ENCODE measurements around the gene FBXL13.

FBXL13 gene

DNA sequence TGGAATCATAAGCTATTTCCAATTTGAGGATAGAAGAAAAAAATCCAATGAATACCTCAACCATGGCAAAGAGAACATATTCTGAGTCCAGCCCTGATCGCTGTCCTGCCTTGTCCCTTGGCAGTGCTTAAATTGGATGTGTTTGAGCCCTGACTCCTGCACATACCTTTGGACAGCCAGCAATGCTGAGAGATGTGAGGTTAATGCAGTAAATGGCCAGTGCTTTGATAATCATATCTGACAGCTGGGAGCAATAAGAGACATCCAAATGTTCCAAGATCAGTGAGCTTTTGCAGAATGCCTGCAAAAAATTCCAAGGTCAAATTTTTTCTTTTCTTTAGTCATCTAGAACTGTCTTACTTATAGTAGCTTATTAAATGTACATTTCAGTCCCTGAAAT lies 241.9 kb downstream of the FBXL13 start:
- ChIA-PET CTCF (interaction anchor here (1.0 kb wide), 1 partner anchor 82 kb away, joined by 3 read pairs; no protein-coding TSS in a partner anchor), POLR2A (interaction anchor here (0.5 kb wide), 1 partner anchor 46 kb away, joined by 3 read pairs; no protein-coding TSS in a partner anchor)
- no peaks in the 10 kb centered on the region for H3K4me1 ChIP-seq (ENCODE audit: control extremely low read depth in 1 of 4, control insufficient read depth in 4 of 4, insufficient read depth in 4 of 4, low read length in 3 of 4)
- no peaks in the 10 kb centered on the region for H3K9me3 ChIP-seq (ENCODE audit: control extremely low read depth in 1 of 5, control insufficient read depth in 4 of 5, insufficient read depth in 2 of 5, low read depth in 1 of 5, low read length in 4 of 5)
- no peak overlapping the region for H3K27ac ChIP-seq (ENCODE audit: insufficient read depth in 1 of 2, low read depth in 1 of 2, low read length in 2 of 2, poor library complexity in 1 of 2, severe bottlenecking in 2 of 2)
- H3K27me3 ChIP-seq (replicated peaks in 2 of 5; ENCODE audit: control insufficient read depth in 4 of 5, insufficient read depth in 5 of 5, low read length in 4 of 5): no peaks in the 10 kb centered on the region
- no peak for DNase-seq
- 100% methylated on average over 1 of the region's 1 CpG for WGBS (ENCODE audit: insufficient coverage)
- peaks cover 2 to 19% (median 11%) of the 10 kb centered on the region in 4 experiments for H3K36me3 ChIP-seq (ENCODE audit: control insufficient read depth in 4 of 4, insufficient read depth in 4 of 4, low read length in 3 of 4)
- no peak overlapping the region for H3K4me3 ChIP-seq (ENCODE audit: control insufficient read depth in 1 of 7, extremely low read depth in 1 of 7, insufficient read depth in 4 of 7, low read depth in 2 of 7, low read length in 6 of 7)

DNA sequence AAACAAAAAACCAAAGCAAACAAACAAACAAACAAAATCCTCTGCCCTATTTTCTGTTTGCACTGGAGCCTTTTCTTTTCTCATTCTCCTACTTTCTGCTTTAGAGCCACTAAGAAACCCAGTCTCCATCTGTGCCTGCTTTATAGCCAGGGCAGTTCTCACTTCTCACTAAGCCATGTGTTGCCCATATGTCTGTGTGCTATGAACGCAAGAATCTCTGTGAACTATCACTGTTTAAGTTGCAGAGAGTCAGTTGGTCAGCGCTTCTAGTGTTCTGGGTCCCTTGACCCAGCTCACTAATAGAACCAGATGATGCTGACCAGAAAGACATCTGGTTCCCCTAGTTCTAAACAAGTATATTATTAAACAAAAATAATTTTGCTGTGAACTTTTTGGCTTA lies 244.4 kb downstream of the FBXL13 start:
- ChIA-PET CTCF (interaction anchor here (1.1 to 1.5 kb wide), 2 partner anchors 11 to 196 kb away, joined by 3 to 5 read pairs; no protein-coding TSS in a partner anchor), POLR2A (no interaction called here)
- DNase-seq: no peak
- Histone ChIP-seq H3K9me3 (ENCODE audit: control extremely low read depth in 1 of 5, control insufficient read depth in 4 of 5, insufficient read depth in 2 of 5, low read depth in 1 of 5, low read length in 4 of 5) (no peaks in the 10 kb centered on the region), H3K27ac (ENCODE audit: insufficient read depth in 1 of 2, low read depth in 1 of 2, low read length in 2 of 2, poor library complexity in 1 of 2, severe bottlenecking in 2 of 2) (no peak overlapping the region), H3K4me3 (ENCODE audit: control insufficient read depth in 1 of 7, extremely low read depth in 1 of 7, insufficient read depth in 4 of 7, low read depth in 2 of 7, low read length in 6 of 7) (no peak overlapping the region), H3K36me3 (ENCODE audit: control insufficient read depth in 4 of 4, insufficient read depth in 4 of 4, low read length in 3 of 4) (peaks cover 5 to 24% (median 17%) of the 10 kb centered on the region in 4 experiments), H3K4me1 (ENCODE audit: control extremely low read depth in 1 of 4, control insufficient read depth in 4 of 4, insufficient read depth in 4 of 4, low read length in 3 of 4) (no peaks in the 10 kb centered on the region), H3K27me3 (replicated peaks in 2 of 5; ENCODE audit: control insufficient read depth in 4 of 5, insufficient read depth in 5 of 5, low read length in 4 of 5) (no peaks in the 10 kb centered on the region)
- WGBS (ENCODE audit: insufficient coverage): 100% methylated on average over 1 of the region's 2 CpGs

DNA sequence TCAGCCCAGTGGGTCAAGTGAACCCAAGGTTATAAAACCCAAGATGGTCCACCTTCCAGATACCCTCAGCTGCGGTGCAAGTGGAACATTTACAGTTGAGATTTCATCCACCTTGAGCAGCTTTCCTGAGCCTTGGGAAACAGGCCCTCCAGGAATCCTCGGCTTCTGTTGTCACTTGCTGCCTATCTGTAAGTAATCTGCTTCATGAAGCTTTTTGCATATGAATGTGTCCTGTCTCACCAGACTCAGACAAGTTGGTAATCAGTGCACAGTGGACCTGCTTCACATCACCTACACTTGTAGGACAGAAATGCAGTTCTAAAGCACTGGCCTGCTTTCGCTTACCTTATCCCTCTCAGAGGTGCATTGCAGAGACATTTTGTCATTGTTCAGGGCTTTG lies 245.5 kb downstream of the FBXL13 start:
- H3K27ac ChIP-seq (ENCODE audit: insufficient read depth in 1 of 2, low read depth in 1 of 2, low read length in 2 of 2, poor library complexity in 1 of 2, severe bottlenecking in 2 of 2): no peak overlapping the region
- WGBS (ENCODE audit: insufficient coverage): 96% methylated on average over 3 of the region's 3 CpGs
- no peak for DNase-seq
- H3K4me1 ChIP-seq (ENCODE audit: control extremely low read depth in 1 of 4, control insufficient read depth in 4 of 4, insufficient read depth in 4 of 4, low read length in 3 of 4): no peaks in the 10 kb centered on the region
- H3K9me3 ChIP-seq (ENCODE audit: control extremely low read depth in 1 of 5, control insufficient read depth in 4 of 5, insufficient read depth in 2 of 5, low read depth in 1 of 5, low read length in 4 of 5): no peaks in the 10 kb centered on the region
- ChIA-PET POLR2A (no interaction called here), CTCF (no interaction called here)
- no peaks in the 10 kb centered on the region for H3K27me3 ChIP-seq (replicated peaks in 2 of 5; ENCODE audit: control insufficient read depth in 4 of 5, insufficient read depth in 5 of 5, low read length in 4 of 5)
- no peak overlapping the region for H3K4me3 ChIP-seq (ENCODE audit: control insufficient read depth in 1 of 7, extremely low read depth in 1 of 7, insufficient read depth in 4 of 7, low read depth in 2 of 7, low read length in 6 of 7)
- peaks cover 5 to 24% (median 17%) of the 10 kb centered on the region in 4 experiments for H3K36me3 ChIP-seq (ENCODE audit: control insufficient read depth in 4 of 4, insufficient read depth in 4 of 4, low read length in 3 of 4)

DNA sequence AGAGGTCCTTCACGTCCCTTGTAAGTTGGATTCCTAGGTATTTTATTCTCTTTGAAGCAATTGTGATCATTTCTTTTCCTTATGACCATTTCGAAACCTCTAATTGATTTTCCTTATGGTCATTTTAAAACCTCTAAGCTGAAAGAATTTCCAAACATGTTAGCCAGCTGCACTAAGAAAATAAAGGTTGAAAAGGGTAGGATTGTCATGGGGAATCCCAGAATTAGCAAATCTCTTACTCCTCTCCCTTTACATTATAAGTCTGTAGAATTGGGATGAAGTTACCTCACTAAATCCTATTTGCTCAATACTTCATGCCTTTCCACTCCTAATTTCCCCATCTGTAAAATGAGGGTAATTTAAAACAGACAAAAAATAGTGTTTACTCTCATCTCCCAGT lies 246.3 kb downstream of the FBXL13 start:
- CTCF ChIA-PET: no interaction called here
- Histone ChIP-seq H3K4me3 (ENCODE audit: control insufficient read depth in 1 of 7, extremely low read depth in 1 of 7, insufficient read depth in 4 of 7, low read depth in 2 of 7, low read length in 6 of 7) (no peak overlapping the region), H3K36me3 (ENCODE audit: control insufficient read depth in 4 of 4, insufficient read depth in 4 of 4, low read length in 3 of 4) (peaks cover 5 to 28% (median 17%) of the 10 kb centered on the region in 4 experiments), H3K4me1 (ENCODE audit: control extremely low read depth in 1 of 4, control insufficient read depth in 4 of 4, insufficient read depth in 4 of 4, low read length in 3 of 4) (no peaks in the 10 kb centered on the region), H3K9me3 (ENCODE audit: control extremely low read depth in 1 of 5, control insufficient read depth in 4 of 5, insufficient read depth in 2 of 5, low read depth in 1 of 5, low read length in 4 of 5) (no peaks in the 10 kb centered on the region), H3K27me3 (replicated peaks in 2 of 5; ENCODE audit: control insufficient read depth in 4 of 5, insufficient read depth in 5 of 5, low read length in 4 of 5) (no peaks in the 10 kb centered on the region), H3K27ac (ENCODE audit: insufficient read depth in 1 of 2, low read depth in 1 of 2, low read length in 2 of 2, poor library complexity in 1 of 2, severe bottlenecking in 2 of 2) (no peak overlapping the region)
- POLR2A ChIA-PET: no interaction called here
- DNase-seq: no peak
- whole genome bisulfite sequencing (ENCODE audit: insufficient coverage): no CpG with 5 or more reads among the region's 2 CpGs

DNA sequence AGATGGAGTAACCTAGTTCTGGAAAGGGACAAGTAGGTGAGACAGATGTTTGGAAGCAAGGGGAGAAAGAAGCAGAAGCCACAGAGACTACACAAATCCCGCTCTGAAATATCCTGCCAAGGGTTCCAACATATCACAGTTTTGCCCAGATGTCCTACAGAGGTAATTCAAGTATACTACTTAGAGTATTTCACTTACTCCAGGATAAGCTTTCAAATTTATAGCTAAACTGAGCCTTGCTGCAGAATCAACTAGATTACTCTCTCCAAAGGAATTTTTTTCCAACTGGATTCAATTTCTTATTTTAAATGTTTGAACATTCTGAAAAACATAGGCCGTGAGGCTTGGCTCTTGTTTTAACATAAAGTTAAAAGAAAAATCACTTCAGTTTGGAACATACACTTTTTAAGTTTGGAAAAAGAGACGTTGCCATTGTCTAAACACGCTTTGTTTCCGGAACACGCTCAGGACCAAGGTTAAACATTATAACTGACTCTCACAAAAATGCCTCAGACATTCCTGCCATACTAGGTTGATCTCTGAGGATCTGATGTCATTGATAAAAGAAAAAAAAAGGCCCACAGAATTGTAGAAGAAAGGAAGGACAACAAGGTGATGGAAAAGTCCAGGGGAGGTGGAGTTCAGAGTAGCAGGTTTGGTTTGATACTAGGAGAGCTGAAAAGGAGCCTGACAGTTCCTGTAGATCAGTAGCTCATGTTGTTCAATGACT lies 251.0 kb downstream of the FBXL13 start:
- WGBS (ENCODE audit: insufficient coverage): no CpG with 5 or more reads among the region's 6 CpGs
- ChIA-PET POLR2A (no interaction called here), CTCF (no interaction called here)
- Histone ChIP-seq H3K4me1 (ENCODE audit: control extremely low read depth in 1 of 4, control insufficient read depth in 4 of 4, insufficient read depth in 4 of 4, low read length in 3 of 4) (peaks cover 0 to 11% (median 3%) of the 10 kb centered on the region in 4 experiments), H3K36me3 (ENCODE audit: control insufficient read depth in 4 of 4, insufficient read depth in 4 of 4, low read length in 3 of 4) (peaks cover 3 to 9% (median 6%) of the 10 kb centered on the region in 4 experiments), H3K27ac (ENCODE audit: insufficient read depth in 1 of 2, low read depth in 1 of 2, low read length in 2 of 2, poor library complexity in 1 of 2, severe bottlenecking in 2 of 2) (no peak overlapping the region), H3K4me3 (ENCODE audit: control insufficient read depth in 1 of 7, extremely low read depth in 1 of 7, insufficient read depth in 4 of 7, low read depth in 2 of 7, low read length in 6 of 7) (no peak overlapping the region), H3K27me3 (replicated peaks in 2 of 5; ENCODE audit: control insufficient read depth in 4 of 5, insufficient read depth in 5 of 5, low read length in 4 of 5) (no peaks in the 10 kb centered on the region), H3K9me3 (ENCODE audit: control extremely low read depth in 1 of 5, control insufficient read depth in 4 of 5, insufficient read depth in 2 of 5, low read depth in 1 of 5, low read length in 4 of 5) (no peaks in the 10 kb centered on the region)
- no peak for DNase-seq

DNA sequence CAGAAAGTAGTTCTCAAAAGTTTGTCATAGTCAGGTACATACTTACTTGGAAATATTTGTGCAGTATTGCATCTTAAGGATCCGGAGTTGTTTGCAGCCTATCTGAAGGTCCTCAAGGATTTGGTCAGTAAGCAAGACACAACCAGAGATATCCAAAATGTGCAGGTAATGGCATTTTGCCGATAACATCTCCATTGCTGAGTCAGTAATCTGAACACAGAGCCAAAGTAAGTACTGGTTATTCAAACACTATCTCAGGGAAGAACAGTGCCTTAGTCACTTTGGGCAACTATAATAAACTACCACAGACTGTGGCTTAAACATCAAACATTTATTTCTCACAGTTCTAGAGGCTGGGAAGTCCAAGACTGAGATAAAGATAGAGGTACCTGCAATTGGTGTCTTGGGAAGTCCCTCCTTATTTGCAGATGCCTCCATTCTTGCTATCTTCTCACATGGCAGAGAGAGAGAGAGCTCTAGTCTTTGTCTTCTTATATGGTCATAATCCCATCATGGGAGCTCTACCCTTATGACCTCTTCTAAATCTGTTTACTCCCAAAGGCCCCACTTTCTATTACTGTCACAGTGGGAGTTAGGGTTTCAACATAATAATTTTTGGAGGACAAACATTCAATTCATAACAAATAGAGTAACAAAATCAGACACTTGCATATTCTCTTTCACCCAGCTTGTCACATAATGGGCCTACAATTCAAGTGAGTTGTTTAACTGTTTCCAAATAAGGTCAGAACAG lies 252.4 kb downstream of the FBXL13 start:
- Histone ChIP-seq H3K27ac (ENCODE audit: insufficient read depth in 1 of 2, low read depth in 1 of 2, low read length in 2 of 2, poor library complexity in 1 of 2, severe bottlenecking in 2 of 2) (no peak overlapping the region), H3K36me3 (ENCODE audit: control insufficient read depth in 4 of 4, insufficient read depth in 4 of 4, low read length in 3 of 4) (peaks cover 1 to 7% (median 3%) of the 10 kb centered on the region in 4 experiments), H3K9me3 (ENCODE audit: control extremely low read depth in 1 of 5, control insufficient read depth in 4 of 5, insufficient read depth in 2 of 5, low read depth in 1 of 5, low read length in 4 of 5) (no peaks in the 10 kb centered on the region), H3K4me1 (ENCODE audit: control extremely low read depth in 1 of 4, control insufficient read depth in 4 of 4, insufficient read depth in 4 of 4, low read length in 3 of 4) (peaks cover 0 to 11% (median 3%) of the 10 kb centered on the region in 4 experiments), H3K4me3 (ENCODE audit: control insufficient read depth in 1 of 7, extremely low read depth in 1 of 7, insufficient read depth in 4 of 7, low read depth in 2 of 7, low read length in 6 of 7) (no peak overlapping the region), H3K27me3 (replicated peaks in 2 of 5; ENCODE audit: control insufficient read depth in 4 of 5, insufficient read depth in 5 of 5, low read length in 4 of 5) (no peaks in the 10 kb centered on the region)
- WGBS (ENCODE audit: insufficient coverage): 94% methylated on average over 2 of the region's 2 CpGs
- ChIA-PET CTCF (no interaction called here), POLR2A (no interaction called here)
- DNase-seq: no peak

DNA sequence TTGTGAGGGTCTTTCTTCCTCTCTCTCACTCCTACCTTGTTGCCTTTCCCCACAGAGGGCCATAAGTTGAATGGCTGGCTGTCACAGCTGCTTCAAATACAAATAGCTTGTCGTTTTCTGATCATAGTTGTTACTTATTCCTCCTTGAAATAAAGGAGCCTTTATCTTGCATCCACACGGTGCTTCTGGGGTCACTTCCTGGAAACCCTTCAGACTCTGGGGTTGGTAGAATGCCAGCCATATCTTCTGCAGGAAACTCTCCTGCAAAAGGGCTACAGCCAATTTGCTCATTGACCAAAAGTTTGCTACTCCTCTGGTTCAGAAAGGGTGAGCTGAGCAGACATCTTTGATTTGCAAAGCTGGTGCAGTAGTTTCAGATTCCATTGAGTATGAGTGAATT lies 255.4 kb downstream of the FBXL13 start:
- no peaks in the 10 kb centered on the region for H3K9me3 ChIP-seq (ENCODE audit: control extremely low read depth in 1 of 5, control insufficient read depth in 4 of 5, insufficient read depth in 2 of 5, low read depth in 1 of 5, low read length in 4 of 5)
- peaks cover 0 to 11% (median 3%) of the 10 kb centered on the region in 4 experiments for H3K4me1 ChIP-seq (ENCODE audit: control extremely low read depth in 1 of 4, control insufficient read depth in 4 of 4, insufficient read depth in 4 of 4, low read length in 3 of 4)
- 11% methylated on average over 2 of the region's 2 CpGs for WGBS (ENCODE audit: insufficient coverage)
- H3K4me3 ChIP-seq (ENCODE audit: control insufficient read depth in 1 of 7, extremely low read depth in 1 of 7, insufficient read depth in 4 of 7, low read depth in 2 of 7, low read length in 6 of 7): no peak overlapping the region
- H3K27me3 ChIP-seq (replicated peaks in 2 of 5; ENCODE audit: control insufficient read depth in 4 of 5, insufficient read depth in 5 of 5, low read length in 4 of 5): no peaks in the 10 kb centered on the region
- H3K36me3 ChIP-seq (ENCODE audit: control insufficient read depth in 4 of 4, insufficient read depth in 4 of 4, low read length in 3 of 4): peaks cover 0 to 3% (median 1%) of the 10 kb centered on the region in 4 experiments
- no peak overlapping the region for H3K27ac ChIP-seq (ENCODE audit: insufficient read depth in 1 of 2, low read depth in 1 of 2, low read length in 2 of 2, poor library complexity in 1 of 2, severe bottlenecking in 2 of 2)
- ChIA-PET POLR2A (no interaction called here), CTCF (interaction anchor here (1.7 kb wide), 1 partner anchor 11 kb away, joined by 5 read pairs; no protein-coding TSS in a partner anchor)
- DNase-seq: peak in 2 of 3 donors; percentile 35 to 59

Data from common myeloid progenitor, CD34-positive (primary cell).